Measurements from ENCODE around the gene GMEB2.

DNA sequence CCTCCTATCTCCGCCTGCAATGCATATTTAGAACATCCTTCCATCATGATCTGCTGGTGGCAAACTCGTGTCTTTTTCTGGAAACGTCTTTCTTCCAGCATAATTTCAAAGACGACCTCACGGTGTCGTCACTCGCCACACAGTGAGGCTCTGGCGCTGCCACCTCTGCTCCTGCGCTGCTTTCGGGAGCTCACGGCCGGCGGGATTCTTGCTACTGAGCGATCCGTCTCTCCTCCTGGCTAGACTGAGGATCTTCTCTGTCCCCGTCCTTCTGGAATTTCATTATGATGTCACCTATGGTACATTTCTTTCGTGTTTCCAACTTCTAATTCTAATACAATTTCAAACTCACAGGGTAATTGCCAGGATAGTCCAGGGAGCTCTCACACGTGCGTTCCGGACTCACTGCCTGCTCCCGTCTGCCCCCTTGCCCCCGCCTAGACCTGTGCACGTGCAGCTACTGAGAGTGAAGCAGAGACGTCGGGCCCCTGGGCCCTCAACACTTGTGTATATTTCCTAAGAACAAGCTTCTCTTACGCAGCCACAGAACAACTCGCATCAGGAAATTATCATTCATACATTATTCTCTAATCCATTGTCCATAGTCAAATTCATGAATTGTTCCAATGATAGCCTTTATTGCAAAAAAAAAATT lies 27.4 kb downstream of the GMEB2 start:
- TF ChIP-seq CTCF (IDR thresholded peaks at IDR 0.05) (no peak), EZH2phosphoT487 (IDR thresholded peaks at IDR 0.05) (no peak)
